GM21528 (cell line): ENCODE results near the gene CAPN6.

Source experiments
- ATAC-seq: cut with Tn5 transposase; IDR thresholded peaks from one replicate; pipeline ENCODE4 v1.9.1; 2021; ENCODE audit warnings: mild to moderate bottlenecking, moderate library complexity; ENCODE audit not compliant: unreplicated experiment, low FRiP score

Gene CAPN6, protein sequence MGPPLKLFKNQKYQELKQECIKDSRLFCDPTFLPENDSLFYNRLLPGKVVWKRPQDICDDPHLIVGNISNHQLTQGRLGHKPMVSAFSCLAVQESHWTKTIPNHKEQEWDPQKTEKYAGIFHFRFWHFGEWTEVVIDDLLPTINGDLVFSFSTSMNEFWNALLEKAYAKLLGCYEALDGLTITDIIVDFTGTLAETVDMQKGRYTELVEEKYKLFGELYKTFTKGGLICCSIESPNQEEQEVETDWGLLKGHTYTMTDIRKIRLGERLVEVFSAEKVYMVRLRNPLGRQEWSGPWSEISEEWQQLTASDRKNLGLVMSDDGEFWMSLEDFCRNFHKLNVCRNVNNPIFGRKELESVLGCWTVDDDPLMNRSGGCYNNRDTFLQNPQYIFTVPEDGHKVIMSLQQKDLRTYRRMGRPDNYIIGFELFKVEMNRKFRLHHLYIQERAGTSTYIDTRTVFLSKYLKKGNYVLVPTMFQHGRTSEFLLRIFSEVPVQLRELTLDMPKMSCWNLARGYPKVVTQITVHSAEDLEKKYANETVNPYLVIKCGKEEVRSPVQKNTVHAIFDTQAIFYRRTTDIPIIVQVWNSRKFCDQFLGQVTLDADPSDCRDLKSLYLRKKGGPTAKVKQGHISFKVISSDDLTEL

DNA sequence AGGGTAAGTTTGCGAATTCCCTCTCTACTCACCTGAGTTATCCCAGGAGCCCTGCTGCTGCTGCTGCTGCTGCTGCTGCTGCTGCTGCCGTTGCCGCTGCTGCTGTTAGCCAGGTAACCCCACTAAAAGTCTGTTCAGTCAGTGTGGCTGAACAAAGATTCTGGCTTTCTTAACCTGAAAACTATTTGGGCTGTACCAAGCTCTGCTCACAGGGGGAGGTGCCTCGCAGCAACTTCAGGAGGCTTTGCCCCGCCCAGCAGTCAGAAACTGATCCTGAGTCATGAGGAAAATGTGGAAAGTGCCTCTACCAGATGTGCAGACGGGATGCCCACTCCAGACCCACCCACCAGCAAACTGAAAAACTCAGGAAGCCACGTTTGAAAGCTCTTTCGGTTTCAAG lies at the start of gene CAPN6:
TSS of gene CAPN6 (minus strand) at position 145 of the 400 bp plus-strand sequence. CDS start 6,547 bp downstream, outside the sequence.
- ATAC-seq = no peak

DNA sequence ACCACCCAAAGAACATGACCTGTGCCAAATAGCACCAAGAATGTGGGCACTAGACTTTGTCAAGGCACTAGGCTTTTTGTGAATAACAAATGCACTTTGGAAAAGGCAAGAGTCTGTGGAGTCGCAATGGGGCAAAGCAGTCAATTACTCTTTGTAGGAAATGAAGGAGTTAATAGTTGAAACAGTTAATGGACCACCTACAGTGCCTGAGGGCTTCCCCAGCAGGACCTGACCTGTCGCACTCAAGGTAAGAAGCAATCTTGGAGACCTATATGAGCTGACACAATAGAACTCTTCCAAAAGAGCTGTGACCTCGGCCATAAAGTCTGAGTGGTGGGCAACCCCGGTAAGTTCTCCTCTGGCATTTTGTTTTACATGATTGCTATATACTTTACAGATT lies 49.2 kb upstream of the CAPN6 start:
- ATAC-seq = no peak

GRCh38 chrX:111318901-111319300 lies 48.6 kb upstream of the CAPN6 start:
- no peak for ATAC-seq

DNA sequence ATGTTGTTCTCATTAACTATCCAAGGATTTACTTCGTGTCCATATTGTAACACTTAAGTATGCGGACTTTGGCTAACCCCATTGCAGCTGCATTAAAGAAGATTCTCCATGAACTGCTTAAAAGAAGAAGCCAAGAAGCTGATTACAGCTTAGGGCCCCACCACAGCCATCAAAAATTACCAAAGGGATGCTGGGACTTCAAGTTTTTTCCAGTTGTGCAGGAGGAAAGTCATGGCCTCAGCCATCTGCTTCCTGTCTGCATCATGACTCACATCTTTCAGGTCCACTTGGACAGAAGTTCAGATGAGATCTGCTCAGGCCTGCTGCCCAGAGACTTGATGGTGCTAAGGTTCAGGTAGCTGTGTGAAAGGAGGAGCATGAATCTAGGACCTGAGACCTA lies 38.8 kb upstream of the CAPN6 start:
- no peak for ATAC-seq

DNA sequence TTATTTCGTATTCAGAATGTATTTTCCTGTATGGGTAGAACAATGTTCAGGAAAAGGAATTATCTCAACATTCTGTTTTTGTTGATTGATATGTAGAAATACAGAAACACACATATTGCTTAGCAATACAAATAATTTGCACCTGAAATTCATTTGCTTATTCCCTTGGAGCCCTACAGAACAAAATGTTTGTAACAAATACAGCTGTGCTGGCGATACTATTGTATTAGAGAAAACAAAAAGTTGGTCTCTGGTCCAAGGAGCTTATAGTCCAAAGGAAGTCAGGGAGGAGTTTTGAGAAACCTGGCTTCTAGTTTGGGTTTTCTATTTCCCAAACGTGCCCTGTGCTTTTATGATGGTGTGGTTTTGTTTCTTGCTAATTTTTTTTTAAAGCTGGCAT lies 37.8 kb upstream of the CAPN6 start:
- ATAC-seq = no peak

GRCh38 chrX:111302284-111302683 lies 32.0 kb upstream of the CAPN6 start:
- no peak for ATAC-seq

DNA sequence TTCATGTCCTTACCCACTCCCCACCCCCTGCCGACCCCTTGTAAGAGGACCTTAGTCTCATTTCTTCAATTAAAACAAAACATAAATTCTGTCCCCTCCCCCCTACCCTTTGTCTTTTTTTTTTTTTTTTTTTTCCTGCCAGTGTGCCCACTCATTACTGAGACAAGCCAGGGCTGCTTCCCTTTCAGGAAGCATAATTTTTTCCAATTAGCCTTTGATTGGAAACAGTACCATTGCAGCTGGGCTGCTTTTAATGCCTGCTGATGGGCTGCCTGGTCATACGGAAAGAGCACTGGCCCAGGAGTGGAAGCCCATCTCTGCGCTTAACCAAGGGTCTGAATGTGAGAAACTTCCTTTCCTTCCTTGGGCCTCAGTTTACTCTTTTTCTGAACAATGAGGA lies 18.6 kb upstream of the CAPN6 start:
- ATAC-seq = no peak

DNA sequence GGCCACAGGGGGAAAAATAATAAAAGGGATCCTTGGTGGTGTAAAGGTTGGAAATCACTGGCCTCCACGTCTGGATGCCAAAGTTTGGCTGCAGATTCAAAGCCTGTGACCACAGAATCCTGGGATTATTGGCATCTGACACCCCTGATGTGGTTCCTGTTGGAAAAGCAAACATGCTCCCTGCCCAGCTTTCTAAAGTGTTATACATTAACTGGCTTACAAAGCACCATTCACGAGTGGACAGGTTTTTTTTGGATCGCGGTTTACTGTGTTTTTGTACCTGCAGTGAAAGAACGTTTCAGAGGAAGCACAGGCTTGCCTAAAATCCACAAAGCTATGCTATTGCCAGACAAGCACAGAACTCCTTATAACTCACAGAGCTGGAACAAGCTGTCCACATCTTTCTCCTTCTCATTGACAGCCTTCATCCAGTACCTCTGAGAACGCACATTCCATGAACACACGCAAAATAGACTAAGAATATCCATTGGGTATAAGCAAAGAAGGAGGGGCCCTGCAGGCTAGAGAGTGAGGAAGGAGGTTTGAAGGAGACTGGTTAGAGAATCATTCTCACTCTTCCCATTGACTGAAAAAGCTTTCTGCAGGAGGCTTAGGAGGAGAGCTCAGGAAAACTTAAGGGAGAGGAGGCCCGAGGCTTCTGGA lies 14.5 kb upstream of the CAPN6 start:
- no peak for ATAC-seq

- ATAC-seq = no peak
These were observed 13.2 kb upstream of the CAPN6 start for GRCh38 chrX:111283446-111283845.

- ATAC-seq = no peak
These were observed 12.7 kb upstream of the CAPN6 start for GRCh38 chrX:111282991-111283390.

GRCh38 chrX:111282139-111282538 lies 11.9 kb upstream of the CAPN6 start:
- no peak for ATAC-seq

- ATAC-seq = no peak
These were observed 1.8 kb downstream of the CAPN6 start for GRCh38 chrX:111268506-111268905.

GRCh38 chrX:111265486-111265885 lies 4.8 kb downstream of the CAPN6 start:
- no peak for ATAC-seq

GRCh38 chrX:111264385-111264784 lies 5.9 kb downstream of the CAPN6 start:
- ATAC-seq = no peak

DNA sequence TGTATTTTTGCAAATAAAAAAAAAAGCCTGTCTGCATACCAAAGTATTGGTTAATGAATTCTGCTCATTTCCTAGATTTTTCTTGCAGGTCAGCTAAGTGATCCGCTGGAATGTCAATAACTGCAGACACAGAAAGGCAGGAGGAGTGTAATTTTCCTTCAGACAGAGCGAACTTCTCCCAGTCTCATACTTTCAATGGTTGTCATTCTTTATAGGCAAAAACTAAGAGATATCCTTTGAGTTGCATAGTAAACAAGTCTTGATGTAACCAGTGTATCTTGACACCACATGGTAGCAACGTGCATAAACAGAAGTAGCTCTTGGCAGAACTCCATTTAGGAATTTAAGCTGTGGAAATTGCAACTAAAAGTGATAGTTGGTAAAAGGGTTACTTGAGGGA lies 8.2 kb downstream of the CAPN6 start:
- ATAC-seq = no peak

DNA sequence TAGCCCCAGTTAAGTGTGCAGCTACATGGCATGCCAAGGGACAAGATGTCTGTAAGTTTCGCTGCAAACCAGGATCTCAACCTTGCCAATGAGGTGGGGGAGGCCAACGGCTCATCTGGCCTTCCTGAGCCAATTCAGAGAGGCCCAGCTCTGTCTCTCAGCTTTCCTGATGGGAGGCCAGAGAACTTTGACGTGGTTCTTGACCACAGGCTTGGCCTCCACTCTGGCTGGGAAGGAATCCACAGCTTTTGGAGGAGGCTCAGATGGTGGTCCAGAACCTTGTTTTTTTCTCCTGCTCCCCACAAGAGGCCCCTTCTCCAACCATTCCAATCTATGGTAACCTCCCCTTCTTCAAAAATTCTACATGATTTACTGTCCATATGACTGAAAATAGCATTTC lies 9.8 kb downstream of the CAPN6 start:
- ATAC-seq = no peak

DNA sequence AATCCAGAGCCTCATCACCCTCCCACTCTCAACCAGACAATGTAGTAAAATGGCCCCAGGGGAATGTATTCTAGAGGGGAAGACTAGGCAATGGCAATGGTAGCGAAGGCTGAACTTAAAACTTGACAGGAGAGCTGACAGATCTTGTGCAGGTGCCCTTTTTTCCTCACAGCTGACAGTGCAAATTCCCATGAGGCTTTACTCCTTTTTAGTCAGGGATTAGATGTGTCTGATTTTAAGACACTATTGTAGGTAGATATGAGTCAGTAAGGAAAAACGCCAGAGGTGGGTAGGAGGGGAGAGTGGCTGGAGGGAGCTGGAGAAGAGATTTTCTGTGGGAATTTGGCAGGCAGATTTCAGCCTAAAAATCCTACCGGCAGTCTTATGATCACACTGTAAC lies 10.7 kb downstream of the CAPN6 start:
- ATAC-seq = no peak

GRCh38 chrX:111257733-111258132 lies 12.6 kb downstream of the CAPN6 start:
- no peak for ATAC-seq

GRCh38 chrX:111254896-111255693 lies 15.2 kb downstream of the CAPN6 start:
- ATAC-seq = no peak

DNA sequence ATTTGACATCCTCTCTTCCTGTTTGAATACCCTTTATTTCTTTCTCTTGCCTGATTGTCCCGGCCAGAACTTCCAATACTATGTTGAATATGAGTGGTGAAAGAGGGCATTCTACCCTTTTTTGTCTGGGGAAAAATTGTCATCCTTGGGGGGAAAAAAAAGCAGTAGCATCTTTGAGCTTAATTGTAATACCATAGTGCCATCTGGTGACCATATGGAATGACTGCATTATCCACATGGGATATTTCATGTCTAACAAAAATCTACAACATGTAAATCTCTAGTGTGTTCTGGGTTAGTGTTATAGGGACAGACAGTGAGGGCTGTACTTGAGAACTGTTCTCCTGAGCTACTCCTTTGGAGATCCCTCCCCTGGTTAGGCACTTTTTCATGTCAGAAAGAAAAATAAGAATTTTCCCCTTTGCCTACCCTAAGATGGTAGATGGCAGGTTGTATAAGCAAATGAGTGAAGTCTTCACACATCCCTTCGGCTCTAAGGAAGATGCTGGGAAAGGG lies 26.0 kb downstream of the CAPN6 start:
- no peak for ATAC-seq
